Testis (tissue), 2 donors: ENCODE measurements around the gene SH3RF1.

Experiments used
- POLR2A ChIP-seq: fragments of 450-650 bp; IDR thresholded peaks from one replicate; pipeline ENCODE4 v1.6.1; 2017; ENCODE audit warnings: antibody characterized with exemption, mild to moderate bottlenecking, moderate library complexity
- TF ChIP-seq, protein P1 (sequence below), 3 experiments: fragments of 450-650 bp in 2 of 3; fragments of 200-600 bp in 1 of 3; sonication (generic) in 1 of 3; IDR thresholded peaks; one replicate each; pipeline ENCODE4 v1.5.1; 2016 to 2019; ENCODE audit warnings: antibody characterized with exemption in 3 of 3, mild to moderate bottlenecking in 2 of 3, moderate library complexity in 1 of 3

- TF ChIP-seq, protein P1, sequence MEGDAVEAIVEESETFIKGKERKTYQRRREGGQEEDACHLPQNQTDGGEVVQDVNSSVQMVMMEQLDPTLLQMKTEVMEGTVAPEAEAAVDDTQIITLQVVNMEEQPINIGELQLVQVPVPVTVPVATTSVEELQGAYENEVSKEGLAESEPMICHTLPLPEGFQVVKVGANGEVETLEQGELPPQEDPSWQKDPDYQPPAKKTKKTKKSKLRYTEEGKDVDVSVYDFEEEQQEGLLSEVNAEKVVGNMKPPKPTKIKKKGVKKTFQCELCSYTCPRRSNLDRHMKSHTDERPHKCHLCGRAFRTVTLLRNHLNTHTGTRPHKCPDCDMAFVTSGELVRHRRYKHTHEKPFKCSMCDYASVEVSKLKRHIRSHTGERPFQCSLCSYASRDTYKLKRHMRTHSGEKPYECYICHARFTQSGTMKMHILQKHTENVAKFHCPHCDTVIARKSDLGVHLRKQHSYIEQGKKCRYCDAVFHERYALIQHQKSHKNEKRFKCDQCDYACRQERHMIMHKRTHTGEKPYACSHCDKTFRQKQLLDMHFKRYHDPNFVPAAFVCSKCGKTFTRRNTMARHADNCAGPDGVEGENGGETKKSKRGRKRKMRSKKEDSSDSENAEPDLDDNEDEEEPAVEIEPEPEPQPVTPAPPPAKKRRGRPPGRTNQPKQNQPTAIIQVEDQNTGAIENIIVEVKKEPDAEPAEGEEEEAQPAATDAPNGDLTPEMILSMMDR (IDR thresholded peaks at IDR 0.05): no peak
- no peak for TF ChIP-seq POLR2A
These were observed 41.2 kb downstream of the SH3RF1 start for GRCh38 chr4:169229571-169230028.
